Measurements from ENCODE around the gene TAC4. TPM values are rescaled to one million over a fixed set of nuclear protein-coding genes. Genes with fewer than 3 reads are reported as not detected.

TAC4 gene
- total and polyA plus RNA-seq, 2 donors (not counting 3 experiments of a cell fraction or from before 2014, with no cell fraction given) = 0.19 TPM; not detected in 1

DNA sequence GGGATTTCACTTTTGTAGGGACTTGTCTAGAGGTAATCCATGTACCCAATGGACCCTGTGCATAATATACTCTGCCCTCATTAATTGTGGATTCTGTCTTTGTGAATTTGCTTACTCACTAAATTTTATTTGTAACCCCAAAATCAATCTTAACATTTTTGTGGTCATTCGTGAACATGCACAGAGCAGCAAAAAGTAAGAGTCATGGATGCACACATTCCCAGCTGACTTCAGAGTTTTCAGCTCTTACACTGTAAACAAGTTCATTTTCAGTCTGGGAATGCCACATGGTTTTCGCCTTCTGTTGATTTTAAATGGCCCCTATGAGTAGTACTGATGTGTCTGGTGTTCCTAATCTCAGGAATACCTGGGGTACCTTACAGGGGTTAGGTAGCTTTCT lies 24.3 kb downstream of the TAC4 start:
- no TSS peak for BruUV-seq (replicated peaks)
- Histone ChIP-seq H3K36me3 (ENCODE audit: control insufficient read depth in 2 of 2, extremely low read depth in 1 of 2, insufficient read depth in 2 of 2, low read length in 2 of 2) (peaks cover 33 to 47% of the 10 kb centered on the region in 2 experiments), H3K9me1 (replicated peaks; ENCODE audit: control insufficient read depth, extremely low read depth, insufficient read depth, low read length) (no peaks in the 10 kb centered on the region), H3K9me3 (replicated peaks; ENCODE audit: control insufficient read depth, insufficient read depth, low read length) (no peaks in the 10 kb centered on the region), H3K4me3 (replicated peaks in 1 of 3; ENCODE audit: insufficient read depth in 1 of 3, low read depth in 1 of 3, low read length in 3 of 3) (no peak overlapping the region), H3K27me3 (ENCODE audit: control insufficient read depth in 2 of 2, insufficient read depth in 2 of 2, low read length in 2 of 2) (no peaks in the 10 kb centered on the region), H3K79me2 (ENCODE audit: control insufficient read depth, insufficient read depth, low read length) (peaks cover 4% of the 10 kb centered on the region), H2AFZ (ENCODE audit: low read depth, low read length) (no peak overlapping the region), H3K9ac (replicated peaks; ENCODE audit: extremely low read depth, insufficient read depth, low read length) (no peak overlapping the region), H3K4me1 (ENCODE audit: control insufficient read depth, extremely low read depth, insufficient read depth, low read length) (peaks cover 31% of the 10 kb centered on the region), H3K27ac (ENCODE audit: insufficient read depth, low read depth, low read length) (no peak overlapping the region), H3K4me2 (ENCODE audit: insufficient read depth, low read length) (no peak overlapping the region), H4K20me1 (replicated peaks; ENCODE audit: control insufficient read depth, extremely low read depth, insufficient read depth, low read length) (no peaks in the 10 kb centered on the region)
- intact Hi-C loops (cut with micrococcal nuclease) (no loop called here), dilution Hi-C loops (cut with MboI; ENCODE audit: extremely low pct_ligation_motif_present, low sequenced_read_pairs) (no loop called here)
- no peak for FAIRE-seq
- ChIA-PET POLR2A (no interaction called here), CTCF (interaction anchor here (1.4 kb wide), 1 partner anchor 12 kb away, joined by 4 read pairs; no protein-coding TSS in a partner anchor)
- DNase-seq (ENCODE audit: low read depth, low spot score) = no peak
- TF ChIP-seq POLR2AphosphoS5 (IDR thresholded peaks at IDR 0.05; ENCODE audit: insufficient read depth, low read depth, low read length) = no peak
- TF ChIP-seq, protein P1, sequence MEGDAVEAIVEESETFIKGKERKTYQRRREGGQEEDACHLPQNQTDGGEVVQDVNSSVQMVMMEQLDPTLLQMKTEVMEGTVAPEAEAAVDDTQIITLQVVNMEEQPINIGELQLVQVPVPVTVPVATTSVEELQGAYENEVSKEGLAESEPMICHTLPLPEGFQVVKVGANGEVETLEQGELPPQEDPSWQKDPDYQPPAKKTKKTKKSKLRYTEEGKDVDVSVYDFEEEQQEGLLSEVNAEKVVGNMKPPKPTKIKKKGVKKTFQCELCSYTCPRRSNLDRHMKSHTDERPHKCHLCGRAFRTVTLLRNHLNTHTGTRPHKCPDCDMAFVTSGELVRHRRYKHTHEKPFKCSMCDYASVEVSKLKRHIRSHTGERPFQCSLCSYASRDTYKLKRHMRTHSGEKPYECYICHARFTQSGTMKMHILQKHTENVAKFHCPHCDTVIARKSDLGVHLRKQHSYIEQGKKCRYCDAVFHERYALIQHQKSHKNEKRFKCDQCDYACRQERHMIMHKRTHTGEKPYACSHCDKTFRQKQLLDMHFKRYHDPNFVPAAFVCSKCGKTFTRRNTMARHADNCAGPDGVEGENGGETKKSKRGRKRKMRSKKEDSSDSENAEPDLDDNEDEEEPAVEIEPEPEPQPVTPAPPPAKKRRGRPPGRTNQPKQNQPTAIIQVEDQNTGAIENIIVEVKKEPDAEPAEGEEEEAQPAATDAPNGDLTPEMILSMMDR (IDR thresholded peaks at IDR 0.05; ENCODE audit: extremely low read depth in 1 of 2, insufficient read depth in 1 of 2, low read depth in 1 of 2, low read length in 2 of 2) = no peak
- TF ChIP-seq, protein P2, sequence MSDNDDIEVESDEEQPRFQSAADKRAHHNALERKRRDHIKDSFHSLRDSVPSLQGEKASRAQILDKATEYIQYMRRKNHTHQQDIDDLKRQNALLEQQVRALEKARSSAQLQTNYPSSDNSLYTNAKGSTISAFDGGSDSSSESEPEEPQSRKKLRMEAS (IDR thresholded peaks at IDR 0.05; ENCODE audit: insufficient read depth, insufficient read length) = no peak
- no peak for TF ChIP-seq POLR2A (IDR thresholded peaks at IDR 0.05; ENCODE audit: low read depth, low read length)
- no peak for TF ChIP-seq GATA2 (IDR thresholded peaks at IDR 0.05; ENCODE audit: insufficient read depth, insufficient read length, low read depth, low read length)
- no peak for TF ChIP-seq MYC (IDR thresholded peaks at IDR 0.05; ENCODE audit: low read depth, low read length)
- no peak for TF ChIP-seq EZH2 (IDR thresholded peaks at IDR 0.05; ENCODE audit: borderline replicate concordance, low read depth, low read length, severe bottlenecking)
- no peak for TF ChIP-seq JUN (IDR thresholded peaks at IDR 0.05; ENCODE audit: borderline replicate concordance, insufficient read depth, insufficient read length, low read depth)
- no peak for TF ChIP-seq FOS (IDR thresholded peaks at IDR 0.05; ENCODE audit: borderline replicate concordance, insufficient read depth, low read length)
